ENCODE data around the gene IKBKE. TPM values are rescaled to one million over a fixed set of nuclear protein-coding genes. Genes with fewer than 3 reads are reported as not detected.

IKBKE gene
- total and polyA plus RNA-seq, 2 donors (not counting 3 experiments of a cell fraction or from before 2014, with no cell fraction given), result 17.9 to 20.7 TPM

DNA sequence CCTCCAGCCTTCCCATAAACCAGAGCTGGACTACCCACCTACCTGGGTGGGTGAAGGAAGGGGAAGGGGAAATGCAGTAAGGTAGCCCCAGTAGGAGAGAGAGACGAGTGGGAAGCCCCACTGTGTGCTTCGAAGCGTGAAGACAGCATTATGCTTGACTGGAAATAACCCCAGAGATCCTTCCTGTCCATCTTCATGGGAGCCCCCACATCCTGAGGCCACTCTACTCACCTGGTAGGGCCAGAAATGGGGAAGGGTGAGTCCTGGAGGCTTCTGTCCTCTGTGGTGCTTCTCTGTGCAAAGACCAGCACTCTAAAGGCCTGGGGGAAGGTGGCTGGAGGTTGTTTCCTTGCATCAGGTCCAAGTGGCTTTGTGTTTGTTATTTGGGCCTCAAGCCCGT lies 27.1 kb downstream of the IKBKE start:
- Histone ChIP-seq H3K9me3 (replicated peaks; ENCODE audit: control insufficient read depth, insufficient read depth, low read length) (no peaks in the 10 kb centered on the region), H3K4me3 (replicated peaks in 1 of 3; ENCODE audit: insufficient read depth in 1 of 3, low read depth in 1 of 3, low read length in 3 of 3) (no peak overlapping the region), H3K9ac (replicated peaks; ENCODE audit: extremely low read depth, insufficient read depth, low read length) (no peak overlapping the region), H3K27ac (ENCODE audit: insufficient read depth, low read depth, low read length) (no peak overlapping the region), H3K9me1 (replicated peaks; ENCODE audit: control insufficient read depth, extremely low read depth, insufficient read depth, low read length) (no peaks in the 10 kb centered on the region), H4K20me1 (replicated peaks; ENCODE audit: control insufficient read depth, extremely low read depth, insufficient read depth, low read length) (no peaks in the 10 kb centered on the region), H3K79me2 (ENCODE audit: control insufficient read depth, insufficient read depth, low read length) (no peaks in the 10 kb centered on the region), H3K4me2 (ENCODE audit: insufficient read depth, low read length) (no peak overlapping the region), H3K36me3 (ENCODE audit: control insufficient read depth in 2 of 2, extremely low read depth in 1 of 2, insufficient read depth in 2 of 2, low read length in 2 of 2) (peaks cover 2 to 18% of the 10 kb centered on the region in 2 experiments), H2AFZ (ENCODE audit: low read depth, low read length) (no peak overlapping the region), H3K27me3 (ENCODE audit: control insufficient read depth in 2 of 2, insufficient read depth in 2 of 2, low read length in 2 of 2) (peaks cover 0 to 5% of the 10 kb centered on the region in 2 experiments), H3K4me1 (ENCODE audit: control insufficient read depth, extremely low read depth, insufficient read depth, low read length) (peaks cover 2% of the 10 kb centered on the region)
- intact Hi-C loops (cut with micrococcal nuclease), result loop anchor here (10.0 kb wide), 1 partner anchor 417 kb away; no protein-coding TSS in a partner anchor
- FAIRE-seq, result no peak
- ChIA-PET POLR2A (no interaction called here), CTCF (interaction anchor here (0.7 to 3.1 kb wide), 5 partner anchors 10 to 86 kb away, joined by 3 to 18 read pairs (median 11); partner anchors contain the start of gene RASSF5)
- DNase-seq (ENCODE audit: low read depth, low spot score), result no peak
- BruUV-seq (replicated peaks), result no TSS peak
- TF ChIP-seq FOS (IDR thresholded peaks at IDR 0.05; ENCODE audit: borderline replicate concordance, insufficient read depth, low read length) (no peak), CTCF (IDR thresholded peaks at IDR 0.05; ENCODE audit: extremely low read depth in 1 of 2, insufficient read depth in 1 of 2, low read depth in 1 of 2, low read length in 2 of 2) (no peak), POLR2A (IDR thresholded peaks at IDR 0.05; ENCODE audit: low read depth, low read length) (no peak), EZH2 (IDR thresholded peaks at IDR 0.05; ENCODE audit: borderline replicate concordance, low read depth, low read length, severe bottlenecking) (no peak), JUN (IDR thresholded peaks at IDR 0.05; ENCODE audit: borderline replicate concordance, insufficient read depth, insufficient read length, low read depth) (no peak), GATA2 (IDR thresholded peaks at IDR 0.05; ENCODE audit: insufficient read depth, insufficient read length, low read depth, low read length) (no peak), MAX (IDR thresholded peaks at IDR 0.05; ENCODE audit: insufficient read depth, insufficient read length) (no peak), MYC (IDR thresholded peaks at IDR 0.05; ENCODE audit: low read depth, low read length) (no peak)
- dilution Hi-C loops (cut with MboI; ENCODE audit: extremely low pct_ligation_motif_present, low sequenced_read_pairs), result no loop called here

All from endothelial cell of umbilical vein (primary cell).